RWPE2 (cell line): Measurements from ENCODE around the gene ALAD.

Experiments
- ATAC-seq: fragments of 200-7000 bp; cut with Tn5 transposase; 3 replicates; pipeline ENCODE4 v1.9.1; 2021; ENCODE audit warnings: low read depth
- DNase-seq: peaks from one replicate; pipeline ENCODE4 v3.0.0-alpha.2; 2020; ENCODE audit warnings: low spot score
- H3K27ac ChIP-seq: fragments of 450-650 bp; 2 replicates; pipeline ENCODE4 v1.5.1; 2017; ENCODE audit warnings: mild to moderate bottlenecking; ENCODE audit not compliant: poor library complexity, severe bottlenecking
- H3K27me3 ChIP-seq: fragments of 250-450 bp; sonication (Bioruptor Pico); 2 replicates; pipeline ENCODE4 v1.5.1; 2021; ENCODE audit warnings: mild to moderate bottlenecking, moderate library complexity; ENCODE audit not compliant: insufficient read depth, poor library complexity, severe bottlenecking
- H3K36me3 ChIP-seq: fragments of 250-450 bp; sonication (Bioruptor Pico); 2 replicates; pipeline ENCODE4 v1.5.1; 2020; ENCODE audit warnings: low read depth, mild to moderate bottlenecking, moderate library complexity
- H3K4me1 ChIP-seq: fragments of 250-450 bp; sonication (Bioruptor Pico); 2 replicates; pipeline ENCODE4 v1.5.1; 2021; ENCODE audit warnings: mild to moderate bottlenecking, moderate library complexity; ENCODE audit not compliant: insufficient read depth, poor library complexity, severe bottlenecking
- H3K4me3 ChIP-seq: fragments of 250-450 bp; sonication (Bioruptor Pico); 2 replicates; pipeline ENCODE4 v1.5.1; 2021; ENCODE audit warnings: mild to moderate bottlenecking, moderate library complexity; ENCODE audit not compliant: severe bottlenecking
- H3K9me3 ChIP-seq: fragments of 250-450 bp; sonication (Bioruptor Pico); 2 replicates; pipeline ENCODE4 v1.5.1; 2021; ENCODE audit warnings: mild to moderate bottlenecking, moderate library complexity; ENCODE audit not compliant: severe bottlenecking
- CTCF ChIP-seq: fragments of 450-650 bp; IDR thresholded peaks from one replicate; pipeline ENCODE4 v1.5.1; 2017; ENCODE audit warnings: mild to moderate bottlenecking, moderate library complexity; ENCODE audit not compliant: poor library complexity, severe bottlenecking

Gene ALAD

GRCh38 chr9:113337714-113338113, 63.4 kb downstream of the ALAD start:
- no peaks in the 10 kb centered on the region for H3K9me3 ChIP-seq
- H3K36me3 ChIP-seq: no peaks in the 10 kb centered on the region
- H3K27ac ChIP-seq: no peak overlapping the region
- no peaks in the 10 kb centered on the region for H3K27me3 ChIP-seq
- DNase-seq (no peak), ATAC-seq (no peak)
- TF ChIP-seq CTCF: no peak
- no peak overlapping the region for H3K4me3 ChIP-seq
- H3K4me1 ChIP-seq: peaks cover 12% of the 10 kb centered on the region
